AG09309 (cell line): ENCODE results near the gene UBE2Q2.

Experiments used
- DNase-seq: peaks from one replicate; pipeline ENCODE4 v3.0.0-alpha.2; 2010; ENCODE audit warnings: low read depth
- H3K4me3 ChIP-seq: 2 replicates; pipeline ENCODE4 v1.5.1; 2011; ENCODE audit warnings: mild to moderate bottlenecking, low read depth, low read length, moderate library complexity; ENCODE audit not compliant: control insufficient read depth
- TF ChIP-seq, protein P1 (sequence below): IDR thresholded peaks from 2 replicates; pipeline ENCODE4 v1.5.1; 2011; ENCODE audit warnings: mild to moderate bottlenecking, low read depth, low read length, inconsistent platforms; ENCODE audit not compliant: insufficient read depth, control insufficient read depth; ENCODE audit errors: missing control alignments

Gene UBE2Q2

DNA sequence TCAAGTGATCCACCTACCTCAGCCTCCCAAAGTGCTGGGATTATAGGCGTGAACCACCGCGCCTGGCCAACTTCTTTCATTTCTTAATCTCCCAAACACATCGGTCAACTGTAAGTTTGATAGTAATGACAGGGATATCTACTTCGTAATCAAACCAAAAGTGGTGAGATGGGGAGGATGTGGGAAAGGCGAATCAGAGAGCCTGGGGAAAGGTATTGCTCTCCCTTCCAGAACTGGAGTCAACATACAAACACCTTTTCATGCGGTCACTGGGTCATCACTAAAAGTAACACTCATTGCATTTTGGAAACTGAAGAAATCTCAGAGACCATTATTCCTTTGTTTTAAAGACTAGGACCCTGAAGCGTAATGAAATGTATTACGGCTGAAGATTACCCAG is 14.8 kb upstream of the UBE2Q2 start:
- no peak overlapping the region for H3K4me3 ChIP-seq
- DNase-seq, result no peak
- TF ChIP-seq, protein P1, sequence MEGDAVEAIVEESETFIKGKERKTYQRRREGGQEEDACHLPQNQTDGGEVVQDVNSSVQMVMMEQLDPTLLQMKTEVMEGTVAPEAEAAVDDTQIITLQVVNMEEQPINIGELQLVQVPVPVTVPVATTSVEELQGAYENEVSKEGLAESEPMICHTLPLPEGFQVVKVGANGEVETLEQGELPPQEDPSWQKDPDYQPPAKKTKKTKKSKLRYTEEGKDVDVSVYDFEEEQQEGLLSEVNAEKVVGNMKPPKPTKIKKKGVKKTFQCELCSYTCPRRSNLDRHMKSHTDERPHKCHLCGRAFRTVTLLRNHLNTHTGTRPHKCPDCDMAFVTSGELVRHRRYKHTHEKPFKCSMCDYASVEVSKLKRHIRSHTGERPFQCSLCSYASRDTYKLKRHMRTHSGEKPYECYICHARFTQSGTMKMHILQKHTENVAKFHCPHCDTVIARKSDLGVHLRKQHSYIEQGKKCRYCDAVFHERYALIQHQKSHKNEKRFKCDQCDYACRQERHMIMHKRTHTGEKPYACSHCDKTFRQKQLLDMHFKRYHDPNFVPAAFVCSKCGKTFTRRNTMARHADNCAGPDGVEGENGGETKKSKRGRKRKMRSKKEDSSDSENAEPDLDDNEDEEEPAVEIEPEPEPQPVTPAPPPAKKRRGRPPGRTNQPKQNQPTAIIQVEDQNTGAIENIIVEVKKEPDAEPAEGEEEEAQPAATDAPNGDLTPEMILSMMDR, result no peak

DNA sequence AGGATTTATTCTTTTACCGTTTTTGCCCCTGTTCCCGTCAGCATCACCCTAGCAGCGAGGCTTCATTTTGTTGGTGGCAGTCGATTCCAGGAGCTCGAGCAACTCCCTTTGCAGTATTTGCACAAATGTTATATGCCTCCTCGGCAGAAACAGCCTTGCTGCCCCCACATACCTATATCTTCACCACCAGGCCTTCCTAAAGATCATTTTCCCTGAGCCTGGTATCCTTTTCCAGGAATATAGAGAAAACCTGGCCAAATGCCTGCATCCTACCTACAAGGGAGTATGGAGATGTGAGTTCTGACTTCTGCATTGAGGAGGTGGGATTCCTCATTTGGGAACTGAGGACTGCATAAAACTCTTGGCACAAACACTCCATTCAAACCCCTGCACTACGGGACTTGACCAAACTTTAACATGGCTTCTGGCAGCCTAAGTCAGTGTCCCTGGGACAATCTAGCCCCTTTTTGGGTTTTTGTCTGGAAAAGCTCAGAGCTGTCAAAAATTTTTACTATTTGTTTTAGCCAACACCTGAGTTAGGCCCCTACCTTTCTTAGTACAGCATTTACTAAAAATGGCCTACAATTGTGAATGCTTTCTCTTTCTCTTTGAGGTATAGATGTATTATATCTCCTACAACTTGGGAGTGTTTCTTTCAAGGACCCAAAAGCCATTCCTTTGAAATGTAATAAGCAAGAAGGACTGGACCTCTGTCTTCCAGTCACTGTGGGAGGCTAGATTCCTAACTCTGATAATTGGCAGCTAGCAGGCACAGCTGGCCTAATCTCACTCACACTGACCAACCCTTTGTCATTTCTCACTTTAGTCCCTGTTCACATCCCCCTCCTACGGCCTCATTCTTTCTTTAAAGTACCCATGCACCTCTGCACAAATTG is 12.1 kb upstream of the UBE2Q2 start:
- no peak overlapping the region for H3K4me3 ChIP-seq
- TF ChIP-seq, protein P1, result no peak
- DNase-seq, result no peak

DNA sequence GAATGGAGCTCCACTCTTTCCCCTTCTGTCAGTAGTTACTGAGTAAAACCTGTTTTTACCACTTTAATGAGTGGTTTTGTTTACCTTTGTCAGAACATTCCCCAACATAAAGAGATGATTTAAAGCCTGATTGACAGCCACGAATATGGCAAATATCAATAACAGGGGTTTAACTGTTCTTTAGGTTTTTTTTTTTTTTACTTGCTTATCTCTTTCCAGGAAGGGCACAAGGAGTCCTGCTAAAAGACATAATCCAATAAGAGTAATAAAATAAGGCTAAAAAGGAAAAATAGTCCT is 11.5 kb upstream of the UBE2Q2 start:
- TF ChIP-seq, protein P1, result no peak
- no peak overlapping the region for H3K4me3 ChIP-seq
- DNase-seq, result no peak

DNA sequence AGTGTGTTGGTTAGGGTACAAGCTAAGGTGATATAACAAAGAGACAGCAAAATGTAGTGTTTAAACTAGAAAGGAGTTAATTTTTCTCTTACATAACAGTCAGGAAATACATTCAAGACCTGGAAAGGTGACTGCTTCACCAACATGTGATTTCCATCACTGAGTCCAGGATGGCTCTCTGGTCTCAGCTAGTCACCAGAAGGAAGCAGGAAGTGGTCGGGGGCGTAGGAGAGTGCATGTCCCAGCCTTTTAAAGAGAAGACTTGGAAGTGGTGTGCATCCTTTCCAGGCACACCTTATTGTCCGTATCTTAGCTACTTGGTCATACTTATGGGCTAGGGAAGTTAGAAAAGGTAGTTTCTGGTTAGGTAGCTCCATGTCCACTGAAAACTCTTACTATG is 11.1 kb upstream of the UBE2Q2 start:
- no peak overlapping the region for H3K4me3 ChIP-seq
- no peak for DNase-seq
- TF ChIP-seq, protein P1, result no peak

DNA sequence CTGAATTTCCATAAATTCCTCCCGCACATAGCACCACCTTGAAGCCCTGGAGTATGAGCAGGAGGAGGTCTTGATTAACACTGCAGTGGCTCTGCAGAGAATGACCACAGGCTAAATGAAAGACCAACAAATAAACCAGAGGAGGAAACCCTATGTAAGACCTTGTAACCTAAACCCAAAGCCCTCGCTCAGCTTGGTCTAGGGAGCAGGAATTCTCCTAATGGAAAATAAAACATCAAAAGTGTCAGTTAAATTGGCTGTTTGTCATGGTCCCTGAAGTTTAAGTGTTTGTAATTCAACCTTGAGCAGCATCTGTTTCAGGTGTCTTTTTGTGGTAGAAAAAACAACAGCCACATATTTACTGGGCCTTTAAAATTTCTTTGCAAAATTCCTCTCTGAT is 9.2 kb upstream of the UBE2Q2 start:
- DNase-seq, result no peak
- TF ChIP-seq, protein P1, result no peak
- no peak overlapping the region for H3K4me3 ChIP-seq

DNA sequence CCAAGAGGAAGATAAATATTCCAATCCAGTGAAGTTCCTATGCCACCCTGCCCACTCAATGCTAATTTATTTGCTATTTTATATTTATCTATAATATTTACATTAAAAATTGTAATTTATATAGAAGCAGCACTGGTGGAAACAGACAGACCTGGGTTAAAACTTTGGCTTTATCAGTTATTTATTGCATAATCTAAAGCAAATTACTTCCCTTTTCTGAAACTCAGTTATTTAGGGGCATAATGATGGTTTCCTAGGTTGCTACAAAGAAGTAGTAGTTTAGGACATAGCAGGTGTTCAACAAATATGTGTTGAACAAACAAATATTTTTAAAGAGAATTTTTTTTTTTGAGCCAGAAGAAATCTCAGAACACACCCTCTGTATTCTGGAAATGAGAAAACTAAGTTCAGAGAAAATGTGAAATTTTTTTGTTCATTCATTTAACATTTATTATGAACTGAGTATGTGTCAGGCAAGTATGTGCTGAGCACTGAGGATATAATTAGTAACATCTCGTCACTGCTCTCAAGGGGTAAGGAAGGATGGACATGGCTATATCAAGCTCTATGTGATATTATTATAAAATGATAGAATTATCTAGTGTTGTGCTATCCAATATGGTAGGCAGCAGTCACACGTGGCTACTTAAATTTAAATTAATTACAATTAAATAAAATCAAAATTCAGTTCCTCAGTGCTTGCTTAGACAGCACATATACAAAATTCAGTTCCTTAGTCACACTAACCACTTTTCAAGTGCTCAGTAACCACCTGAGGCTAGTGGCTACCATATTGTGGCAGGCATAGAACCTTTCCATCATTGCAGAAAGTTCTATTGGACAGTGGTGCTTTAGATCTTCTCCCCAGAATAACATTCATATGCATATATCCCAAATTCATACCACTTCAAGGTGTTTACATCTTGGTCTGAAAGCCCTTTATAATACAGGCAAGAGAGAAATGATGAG is 7.0 kb upstream of the UBE2Q2 start:
- H3K4me3 ChIP-seq, result no peak overlapping the region
- TF ChIP-seq, protein P1, result no peak
- DNase-seq, result no peak
